ENCODE data around the gene OAT. TPM values are rescaled to one million over a fixed set of nuclear protein-coding genes. Genes with fewer than 3 reads are reported as not detected.
A peak's percentile ranks its signal among the peaks of the same experiment; 100 is the strongest.

Gene OAT
- polyA plus RNA-seq, 1 of the 3 experiments (the other 2 are of a cell fraction) = 65.7 TPM

DNA sequence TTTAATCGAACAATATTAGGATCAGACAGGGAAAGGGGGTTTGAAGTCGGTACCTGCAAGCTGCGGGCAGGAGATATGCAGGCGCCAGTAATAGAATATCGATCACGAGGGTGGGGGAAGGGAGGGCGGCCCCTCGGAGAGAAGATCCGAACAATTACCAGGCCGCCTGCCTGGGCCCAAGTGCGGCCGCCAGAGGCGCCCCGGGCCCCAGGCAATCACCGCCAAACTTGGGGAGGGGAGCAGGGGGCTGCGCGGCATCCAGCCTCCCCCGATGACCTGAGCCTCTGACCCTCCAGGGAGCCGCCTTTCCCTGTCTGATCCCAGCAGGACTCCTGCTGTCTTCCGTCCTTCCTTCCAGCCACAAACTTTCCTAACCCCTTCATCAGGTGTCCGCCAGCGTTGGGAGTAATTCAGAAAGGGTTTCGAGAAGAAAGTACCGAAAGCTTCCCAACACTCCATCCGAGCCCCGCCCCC, 30.0 kb upstream of the OAT start:
- no peaks in the 10 kb centered on the region for H4K20me1 ChIP-seq (ENCODE audit: insufficient read depth)
- H3K4me2 ChIP-seq = peak overlapping the region; percentile 74; the same call in 1 of the 2 replicates
- DNase-seq = peak; percentile 54
- no peaks in the 10 kb centered on the region for H3F3A ChIP-seq (replicated peaks; ENCODE audit: insufficient read depth)
- H3K9me3 ChIP-seq = no peaks in the 10 kb centered on the region
- no peaks in the 10 kb centered on the region for H3K9me2 ChIP-seq
- WGBS (ENCODE audit: low lambda C conversion rate) = 3% methylated on average over 19 of the region's 26 CpGs
- no peak overlapping the region for H3K4me3 ChIP-seq (ENCODE audit: low read depth in 2 of 2, low read length in 1 of 2)
- H3K4me1 ChIP-seq (ENCODE audit: control insufficient read depth in 1 of 2, insufficient read depth in 2 of 2, low read depth in 1 of 2, low read length in 1 of 2) = peaks cover 0 to 3% of the 10 kb centered on the region in 2 experiments; a peak in 1 of 4 replicates
- H3K36me3 ChIP-seq (replicated peaks in 1 of 2; ENCODE audit: control insufficient read depth in 1 of 2, insufficient read depth in 2 of 2, low read length in 1 of 2) = no peaks in the 10 kb centered on the region
- no peak overlapping the region for H3K27ac ChIP-seq (ENCODE audit: low read depth in 2 of 2, low read length in 1 of 2)
- H3K9ac ChIP-seq = no peak overlapping the region
- H3K79me2 ChIP-seq (ENCODE audit: insufficient read depth) = no peaks in the 10 kb centered on the region
- H3K27me3 ChIP-seq (ENCODE audit: insufficient read depth) = peaks cover 78% of the 10 kb centered on the region
- no peak overlapping the region for H2AFZ ChIP-seq (ENCODE audit: low read depth)
- CTCF ChIA-PET = interaction anchor here (0.7 to 1.9 kb wide), 2 partner anchors 19 to 283 kb away, joined by 3 to 4 read pairs; no protein-coding TSS in a partner anchor
- no peak for TF ChIP-seq TEAD4 (IDR thresholded peaks at IDR 0.05; ENCODE audit: borderline replicate concordance, insufficient read depth)
- peak; percentile 97 for TF ChIP-seq EZH2phosphoT487 (IDR thresholded peaks at IDR 0.05; ENCODE audit: borderline replicate concordance, low read depth)
- TF ChIP-seq, protein P1, sequence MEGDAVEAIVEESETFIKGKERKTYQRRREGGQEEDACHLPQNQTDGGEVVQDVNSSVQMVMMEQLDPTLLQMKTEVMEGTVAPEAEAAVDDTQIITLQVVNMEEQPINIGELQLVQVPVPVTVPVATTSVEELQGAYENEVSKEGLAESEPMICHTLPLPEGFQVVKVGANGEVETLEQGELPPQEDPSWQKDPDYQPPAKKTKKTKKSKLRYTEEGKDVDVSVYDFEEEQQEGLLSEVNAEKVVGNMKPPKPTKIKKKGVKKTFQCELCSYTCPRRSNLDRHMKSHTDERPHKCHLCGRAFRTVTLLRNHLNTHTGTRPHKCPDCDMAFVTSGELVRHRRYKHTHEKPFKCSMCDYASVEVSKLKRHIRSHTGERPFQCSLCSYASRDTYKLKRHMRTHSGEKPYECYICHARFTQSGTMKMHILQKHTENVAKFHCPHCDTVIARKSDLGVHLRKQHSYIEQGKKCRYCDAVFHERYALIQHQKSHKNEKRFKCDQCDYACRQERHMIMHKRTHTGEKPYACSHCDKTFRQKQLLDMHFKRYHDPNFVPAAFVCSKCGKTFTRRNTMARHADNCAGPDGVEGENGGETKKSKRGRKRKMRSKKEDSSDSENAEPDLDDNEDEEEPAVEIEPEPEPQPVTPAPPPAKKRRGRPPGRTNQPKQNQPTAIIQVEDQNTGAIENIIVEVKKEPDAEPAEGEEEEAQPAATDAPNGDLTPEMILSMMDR (IDR thresholded peaks at IDR 0.05) = peak; percentile 15; the same call in 1 of the 2 replicates
- TF ChIP-seq TCF12 (IDR thresholded peaks at IDR 0.05) = no peak
- POLR2A ChIA-PET = no interaction called here

DNA sequence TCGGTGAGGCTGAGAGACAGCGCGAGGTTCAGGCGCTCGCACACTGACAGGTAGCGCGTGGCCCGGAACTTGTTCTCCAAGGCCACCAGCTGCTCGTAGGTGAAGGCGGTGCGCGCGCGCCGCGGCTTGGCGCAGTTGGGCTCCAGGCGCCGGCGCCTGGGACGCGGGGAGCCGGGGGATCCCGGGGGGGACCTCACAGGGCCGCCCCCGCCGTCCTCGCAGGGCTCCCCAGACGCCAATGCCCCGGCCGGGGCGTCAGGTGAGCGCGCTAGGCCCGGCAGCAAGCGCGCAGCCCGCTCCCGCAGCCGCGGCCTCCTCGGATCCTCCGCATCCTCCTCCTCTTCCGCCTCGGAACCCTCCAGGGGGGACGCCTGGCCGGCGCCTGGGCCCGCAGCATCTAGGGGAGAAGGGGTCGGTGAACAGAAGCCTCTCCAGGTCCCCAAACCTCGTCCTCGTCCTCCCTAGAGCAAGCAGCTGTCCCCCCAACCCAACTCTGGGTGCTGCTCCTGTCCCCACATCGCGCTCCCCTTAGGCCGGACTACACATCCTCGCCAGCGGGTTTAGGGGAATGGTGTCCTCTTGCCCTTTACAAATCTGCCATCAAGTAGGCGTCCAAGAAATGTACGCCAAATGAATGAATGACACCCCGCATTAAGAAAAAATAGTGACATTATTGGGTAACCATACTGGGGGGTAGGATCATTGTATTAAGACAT, 29.2 kb upstream of the OAT start:
- no peaks in the 10 kb centered on the region for H3K9me3 ChIP-seq
- peaks cover 73% of the 10 kb centered on the region for H3K27me3 ChIP-seq (ENCODE audit: insufficient read depth)
- H3K79me2 ChIP-seq (ENCODE audit: insufficient read depth) = no peaks in the 10 kb centered on the region
- no peak overlapping the region for H3K9ac ChIP-seq
- no peaks in the 10 kb centered on the region for H3F3A ChIP-seq (replicated peaks; ENCODE audit: insufficient read depth)
- H3K27ac ChIP-seq (ENCODE audit: low read depth in 2 of 2, low read length in 1 of 2) = no peak overlapping the region
- H4K20me1 ChIP-seq (ENCODE audit: insufficient read depth) = no peaks in the 10 kb centered on the region
- ChIA-PET CTCF (no interaction called here), POLR2A (no interaction called here)
- 37% methylated on average over 17 of the region's 60 CpGs for WGBS (ENCODE audit: low lambda C conversion rate)
- H3K4me3 ChIP-seq (ENCODE audit: low read depth in 2 of 2, low read length in 1 of 2) = 0 out of 4 replicates have a peak overlapping the region, but pooled peaks of 1 of the 2 experiments have one; percentile 4
- TF ChIP-seq EZH2phosphoT487 (IDR thresholded peaks at IDR 0.05; ENCODE audit: borderline replicate concordance, low read depth) (0 out of 2 replicates have a peak, but pooled peaks have one; percentile 45), TCF12 (IDR thresholded peaks at IDR 0.05) (no peak)
- H2AFZ ChIP-seq (ENCODE audit: low read depth) = no peak overlapping the region
- peaks cover 0 to 3% of the 10 kb centered on the region in 2 experiments; a peak in 1 of 4 replicates for H3K4me1 ChIP-seq (ENCODE audit: control insufficient read depth in 1 of 2, insufficient read depth in 2 of 2, low read depth in 1 of 2, low read length in 1 of 2)
- no peaks in the 10 kb centered on the region for H3K36me3 ChIP-seq (replicated peaks in 1 of 2; ENCODE audit: control insufficient read depth in 1 of 2, insufficient read depth in 2 of 2, low read length in 1 of 2)
- no peaks in the 10 kb centered on the region for H3K9me2 ChIP-seq
- DNase-seq = peak; percentile 59
- H3K4me2 ChIP-seq = no peak overlapping the region

All from SK-N-SH (cell line).